GM23248 (cell line): Measurements from ENCODE around the gene ATP6V1G3. TPM values are rescaled to one million over a fixed set of nuclear protein-coding genes. Genes with fewer than 3 reads are reported as not detected.

ENCODE experiments used
- DNase-seq: peaks from one replicate; pipeline ENCODE4 v3.0.0-alpha.2; 2015
- H2AFZ ChIP-seq: fragments of 200-600 bp; sonication (generic); 2 replicates; pipeline ENCODE4 v1.6.1; 2016; ENCODE audit warnings: antibody characterized with exemption
- H3F3A ChIP-seq: fragments of 200-600 bp; sonication (generic); 2 replicates; pipeline ENCODE4 v1.6.1; 2016; ENCODE audit warnings: mild to moderate bottlenecking, antibody characterized with exemption, mixed run types; ENCODE audit not compliant: insufficient read depth
- H3K27ac ChIP-seq: fragments of 200-600 bp; sonication (generic); 2 replicates; pipeline ENCODE4 v1.5.1; 2016; ENCODE audit warnings: mild to moderate bottlenecking
- H3K27me3 ChIP-seq: fragments of 200-600 bp; sonication (generic); replicated peaks from 2 replicates; pipeline ENCODE4 v1.6.1; 2016; ENCODE audit warnings: mild to moderate bottlenecking; ENCODE audit not compliant: insufficient read depth
- H3K36me3 ChIP-seq: fragments of 200-600 bp; sonication (generic); 2 replicates; pipeline ENCODE4 v1.6.1; 2016; ENCODE audit warnings: low read depth, mild to moderate bottlenecking
- H3K4me1 ChIP-seq: fragments of 200-600 bp; sonication (generic); 2 replicates; pipeline ENCODE4 v1.6.1; 2016; ENCODE audit warnings: mild to moderate bottlenecking; ENCODE audit not compliant: insufficient read depth
- H3K4me2 ChIP-seq: fragments of 200-600 bp; sonication (generic); one replicate; pipeline ENCODE4 v1.6.1; 2016; ENCODE audit warnings: mild to moderate bottlenecking; ENCODE audit not compliant: unreplicated experiment
- H3K4me3 ChIP-seq: fragments of 200-600 bp; sonication (generic); 2 replicates; pipeline ENCODE4 v1.5.1; 2016; ENCODE audit warnings: mild to moderate bottlenecking
- H3K79me2 ChIP-seq: fragments of 200-600 bp; sonication (generic); 2 replicates; pipeline ENCODE4 v1.6.1; 2016; ENCODE audit warnings: mild to moderate bottlenecking; ENCODE audit not compliant: insufficient read depth
- H3K9ac ChIP-seq: fragments of 200-600 bp; sonication (generic); 2 replicates; pipeline ENCODE4 v1.6.1; 2016; ENCODE audit warnings: mild to moderate bottlenecking
- H3K9me2 ChIP-seq: fragments of 200-600 bp; sonication (generic); 2 replicates; pipeline ENCODE4 v1.6.1; 2016; ENCODE audit warnings: mixed run types, mild to moderate bottlenecking, moderate library complexity; ENCODE audit not compliant: insufficient read depth
- H3K9me3 ChIP-seq: fragments of 200-600 bp; sonication (generic); one replicate; pipeline ENCODE4 v1.6.1; 2017; ENCODE audit warnings: low read depth
- H4K20me1 ChIP-seq: fragments of 200-600 bp; sonication (generic); 2 replicates; pipeline ENCODE4 v1.6.0; 2016; ENCODE audit not compliant: insufficient read depth
- EZH2 ChIP-seq: fragments of 200-600 bp; sonication (generic); IDR thresholded peaks from 2 replicates; pipeline ENCODE4 v1.6.1; 2018; ENCODE audit warnings: antibody characterized with exemption, mild to moderate bottlenecking; ENCODE audit not compliant: insufficient read depth, poor library complexity, severe bottlenecking
- EZH2phosphoT487 ChIP-seq: fragments of 200-600 bp; sonication (generic); IDR thresholded peaks from 2 replicates; pipeline ENCODE4 v1.6.1; 2018; ENCODE audit warnings: antibody characterized with exemption, moderate library complexity, mild to moderate bottlenecking, low read depth; ENCODE audit not compliant: insufficient read depth
- WGBS, 2 experiments: methylation state at CpG; one replicate each; pipeline ENCODE4 v1.1.6; 2015 to 2017; ENCODE audit warnings: low lambda C conversion rate in 2 of 2, low coverage in 1 of 2; ENCODE audit errors: missing lambda C conversion rate in 2 of 2; 5-methylcytosine and 5-hydroxymethylcytosine counted together
- in situ Hi-C: fragments of 300-500 bp; cut with MboI; formaldehyde crosslinking; loops from 2 replicates; pipeline ENCODE4 v1.15.0; 2020
- polyA plus RNA-seq: library from polyadenylated mRNA; unstranded; fragments of >200 nt; fragmentation: Nextera tagmentation; extraction: Ambion mirVana; gene quantifications from 2 replicates; pipeline ENCODE4 v1.2.1, GENCODE V29; 2016
- total RNA-seq: library from RNA; depleted of rRNA; stranded (reverse); fragments of >200 nt; shearing (Covaris generic); gene quantifications from 2 replicates; pipeline ENCODE4 v1.2.3, GENCODE V29; 2014

The ATP6V1G3 gene
- total and polyA plus RNA-seq, 2 experiments from 2014 or later, result 1.3 TPM; not detected in 1

- H3K9ac ChIP-seq, result no peak overlapping the region
- no peaks in the 10 kb centered on the region for H3K36me3 ChIP-seq
- DNase-seq, result no peak
- no peak for TF ChIP-seq EZH2
- TF ChIP-seq EZH2phosphoT487, result no peak
- H3F3A ChIP-seq, result no peaks in the 10 kb centered on the region
- no peaks in the 10 kb centered on the region for H3K4me1 ChIP-seq
- H3K4me3 ChIP-seq, result no peak overlapping the region
- H2AFZ ChIP-seq, result no peak overlapping the region
- no peak overlapping the region for H3K27ac ChIP-seq
- no peaks in the 10 kb centered on the region for H3K9me3 ChIP-seq
- H3K27me3 ChIP-seq, result no peaks in the 10 kb centered on the region
- in situ Hi-C loops, result no loop called here
- H3K9me2 ChIP-seq, result no peaks in the 10 kb centered on the region
- no peaks in the 10 kb centered on the region for H4K20me1 ChIP-seq
- no peaks in the 10 kb centered on the region for H3K79me2 ChIP-seq
- no peak overlapping the region for H3K4me2 ChIP-seq
Observed at GRCh38 chr1:198548890-198549289, 8.4 kb upstream of the ATP6V1G3 start.

GRCh38 chr1:198545156-198545555 is 4.7 kb upstream of the ATP6V1G3 start:
- H3K4me2 ChIP-seq, result no peak overlapping the region
- no peak overlapping the region for H3K9ac ChIP-seq
- H3F3A ChIP-seq, result 0 out of 2 replicates have a peak, but pooled peaks cover 6% of the 10 kb centered on the region
- no peaks in the 10 kb centered on the region for H3K36me3 ChIP-seq
- H4K20me1 ChIP-seq, result no peaks in the 10 kb centered on the region
- DNase-seq, result no peak
- no peak overlapping the region for H3K27ac ChIP-seq
- H3K27me3 ChIP-seq, result no peaks in the 10 kb centered on the region
- no peak overlapping the region for H2AFZ ChIP-seq
- TF ChIP-seq EZH2 (no peak), EZH2phosphoT487 (no peak)
- no peaks in the 10 kb centered on the region for H3K9me3 ChIP-seq
- WGBS, 2 experiments, result 87 to 93% methylated on average over 6 of the region's 6 CpGs
- H3K79me2 ChIP-seq, result no peaks in the 10 kb centered on the region
- H3K9me2 ChIP-seq, result no peaks in the 10 kb centered on the region
- in situ Hi-C loops, result no loop called here
- H3K4me3 ChIP-seq, result no peak overlapping the region
- peaks cover 10% of the 10 kb centered on the region for H3K4me1 ChIP-seq

DNA sequence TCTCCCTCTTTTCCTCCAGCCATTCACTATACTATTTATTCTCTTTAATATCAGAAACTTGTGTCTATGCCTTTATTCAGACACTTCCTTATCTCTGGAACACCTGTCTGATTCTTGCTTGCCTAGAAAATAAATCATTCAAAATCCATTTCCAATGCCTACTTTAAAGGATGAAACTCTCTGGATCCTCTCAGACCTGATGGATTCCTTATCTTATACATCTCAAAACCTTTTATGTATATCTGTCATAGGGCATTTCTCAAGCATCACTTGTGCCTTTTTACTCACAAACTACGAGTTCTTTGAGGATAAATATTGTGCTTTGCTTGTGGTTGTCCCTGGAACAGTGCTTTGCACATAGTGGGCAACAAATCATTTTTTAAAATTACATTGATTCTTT is 3.8 kb upstream of the ATP6V1G3 start:
- H2AFZ ChIP-seq, result peak overlapping the region; percentile 13; the same call in 1 of the 2 replicates
- H3K9ac ChIP-seq, result no peak overlapping the region
- H3K4me3 ChIP-seq, result no peak overlapping the region
- H3F3A ChIP-seq, result 0 out of 2 replicates have a peak, but pooled peaks cover 6% of the 10 kb centered on the region
- WGBS, 2 experiments, result 26 to 40% methylated on average over 1 of the region's 1 CpG
- no peak overlapping the region for H3K27ac ChIP-seq
- TF ChIP-seq EZH2phosphoT487, result no peak
- no peak for TF ChIP-seq EZH2
- H3K9me3 ChIP-seq, result no peaks in the 10 kb centered on the region
- no peaks in the 10 kb centered on the region for H3K79me2 ChIP-seq
- no peak overlapping the region for H3K4me2 ChIP-seq
- in situ Hi-C loops, result no loop called here
- peaks cover 10% of the 10 kb centered on the region for H3K4me1 ChIP-seq
- no peaks in the 10 kb centered on the region for H3K27me3 ChIP-seq
- H3K36me3 ChIP-seq, result no peaks in the 10 kb centered on the region
- H3K9me2 ChIP-seq, result no peaks in the 10 kb centered on the region
- no peak for DNase-seq
- H4K20me1 ChIP-seq, result no peaks in the 10 kb centered on the region

DNA sequence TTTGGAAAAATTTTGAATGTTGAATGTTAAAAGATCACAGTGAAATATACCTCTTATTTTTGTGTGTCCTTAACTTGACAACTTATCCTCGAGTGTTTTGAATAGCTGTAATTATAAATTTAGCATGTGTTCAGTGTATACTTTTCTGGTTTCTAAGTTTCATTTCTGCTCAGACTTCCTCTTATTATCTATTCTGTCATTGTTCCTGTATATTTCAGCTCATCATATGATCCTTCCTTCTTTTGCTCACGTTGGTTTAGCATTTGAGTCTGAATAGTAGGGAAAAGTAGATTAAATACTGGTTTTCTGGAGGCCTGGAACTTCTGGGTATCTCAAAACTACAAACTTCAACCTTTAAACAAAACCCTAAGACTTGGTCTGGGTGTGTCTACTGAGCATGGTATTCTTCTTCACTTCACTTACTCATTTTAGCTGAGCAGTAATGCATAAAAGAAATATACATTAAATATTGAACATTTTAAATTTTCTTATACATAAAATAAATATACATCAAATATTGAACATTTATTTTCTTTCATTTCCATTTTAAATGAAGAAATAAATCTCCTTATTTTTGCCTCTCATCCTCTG is 3.3 kb upstream of the ATP6V1G3 start:
- H4K20me1 ChIP-seq, result no peaks in the 10 kb centered on the region
- WGBS, 2 experiments, result 77 to 81% methylated on average over 2 of the region's 2 CpGs
- H3K4me3 ChIP-seq, result no peak overlapping the region
- in situ Hi-C loops, result no loop called here
- H3F3A ChIP-seq, result 0 out of 2 replicates have a peak, but pooled peaks cover 6% of the 10 kb centered on the region
- H3K9ac ChIP-seq, result no peak overlapping the region
- H3K79me2 ChIP-seq, result no peaks in the 10 kb centered on the region
- no peak overlapping the region for H3K27ac ChIP-seq
- H2AFZ ChIP-seq, result peak overlapping the region; percentile 12; the same call in 1 of the 2 replicates
- no peak overlapping the region for H3K4me2 ChIP-seq
- peaks cover 10% of the 10 kb centered on the region for H3K4me1 ChIP-seq
- TF ChIP-seq EZH2phosphoT487 (no peak), EZH2 (no peak)
- DNase-seq, result no peak
- H3K9me2 ChIP-seq, result 0 out of 2 replicates have a peak, but pooled peaks cover 4% of the 10 kb centered on the region
- no peaks in the 10 kb centered on the region for H3K27me3 ChIP-seq
- H3K36me3 ChIP-seq, result no peaks in the 10 kb centered on the region
- no peaks in the 10 kb centered on the region for H3K9me3 ChIP-seq
